KOPT-K1 (cell line): ENCODE data around the gene PIGT.

Experiments used
- H3K27ac ChIP-seq: fragments of 200-600 bp; sonication (generic); 2 replicates; pipeline ENCODE4 v1.5.1; 2016; ENCODE audit warnings: antibody characterized with exemption, mild to moderate bottlenecking, low read depth, low read length; ENCODE audit not compliant: poor library complexity, severe bottlenecking
- H3K36me3 ChIP-seq: fragments of 200-600 bp; sonication (generic); 2 replicates; pipeline ENCODE4 v1.5.1; 2017; ENCODE audit warnings: antibody characterized with exemption, mild to moderate bottlenecking, low read length, moderate library complexity; ENCODE audit not compliant: insufficient read depth
- H3K9me3 ChIP-seq: fragments of 200-600 bp; sonication (generic); 2 replicates; pipeline ENCODE4 v1.5.1; 2017; ENCODE audit warnings: antibody characterized with exemption, low read length, mild to moderate bottlenecking; ENCODE audit not compliant: insufficient read depth, poor library complexity, severe bottlenecking

PIGT gene

DNA sequence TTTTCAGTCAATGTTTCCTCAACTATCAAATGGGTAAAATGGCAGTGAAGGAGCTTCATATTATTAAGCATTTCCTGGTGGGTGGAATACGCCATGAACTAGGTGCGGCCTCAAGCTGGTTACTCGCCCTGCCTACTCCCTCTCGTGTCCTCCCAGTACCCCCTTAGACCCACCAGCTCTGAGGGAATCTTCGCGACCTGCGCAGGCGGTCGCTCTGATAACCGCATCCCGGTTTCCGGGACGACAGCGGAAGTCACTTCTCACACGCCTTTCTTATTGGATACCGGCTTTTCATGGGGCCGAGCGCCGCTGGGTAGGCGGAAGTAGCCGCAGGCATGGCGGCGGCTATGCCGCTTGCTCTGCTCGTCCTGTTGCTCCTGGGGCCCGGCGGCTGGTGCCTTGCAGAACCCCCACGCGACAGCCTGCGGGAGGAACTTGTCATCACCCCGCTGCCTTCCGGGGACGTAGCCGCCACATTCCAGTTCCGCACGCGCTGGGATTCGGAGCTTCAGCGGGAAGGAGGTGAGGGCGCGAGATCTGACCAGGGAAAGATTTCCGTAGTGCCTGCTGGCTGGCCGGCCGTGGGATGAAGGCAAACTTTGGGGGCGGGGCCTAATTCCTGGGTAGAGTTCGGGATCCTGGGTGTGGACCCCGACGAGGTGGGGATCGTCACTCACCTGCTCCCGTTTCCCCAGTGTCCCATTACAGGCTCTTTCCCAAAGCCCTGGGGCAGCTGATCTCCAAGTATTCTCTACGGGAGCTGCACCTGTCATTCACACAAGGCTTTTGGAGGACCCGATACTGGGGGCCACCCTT is at the start of gene PIGT:
TSS of gene PIGT (plus strand) at position 320 of the 816 bp plus-strand sequence. CDS start at position 336, 16 bp downstream.
- H3K36me3 ChIP-seq: peaks cover 32% of the 10 kb centered on the region
- H3K27ac ChIP-seq: peak within 1 kb of the TSS; percentile 82
- no peaks in the 10 kb centered on the region for H3K9me3 ChIP-seq

GRCh38 chr20:45366192-45366591 is 49.7 kb upstream of the PIGT start:
- Histone ChIP-seq H3K36me3 (peaks cover 36% of the 10 kb centered on the region), H3K9me3 (no peaks in the 10 kb centered on the region), H3K27ac (no peak overlapping the region)

DNA sequence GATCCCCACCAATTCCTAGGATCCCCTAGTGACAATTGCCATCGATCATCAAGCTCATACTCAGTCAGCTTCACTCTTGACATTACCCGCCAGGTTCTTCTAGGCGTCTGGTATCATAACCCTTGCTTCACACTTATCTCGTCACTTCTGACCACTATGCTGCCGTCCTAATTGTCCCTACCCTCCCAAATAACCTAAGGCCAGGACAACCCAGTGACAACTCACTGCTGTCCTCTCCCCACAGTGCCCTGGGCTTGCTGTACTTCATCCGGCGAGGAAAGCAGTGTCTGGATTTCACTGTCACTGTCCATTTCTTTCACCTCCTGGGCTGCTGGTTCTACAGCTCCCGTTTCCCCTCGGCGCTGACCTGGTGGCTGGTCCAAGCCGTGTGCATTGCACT is 49.3 kb upstream of the PIGT start:
- Histone ChIP-seq H3K36me3 (peaks cover 36% of the 10 kb centered on the region), H3K27ac (no peak overlapping the region), H3K9me3 (no peaks in the 10 kb centered on the region)

GRCh38 chr20:45367126-45367525 is 48.8 kb upstream of the PIGT start:
- Histone ChIP-seq H3K27ac (no peak overlapping the region), H3K9me3 (no peaks in the 10 kb centered on the region), H3K36me3 (peaks cover 36% of the 10 kb centered on the region)

GRCh38 chr20:45368221-45368980 is 47.5 kb upstream of the PIGT start:
- no peak overlapping the region for H3K27ac ChIP-seq
- no peaks in the 10 kb centered on the region for H3K9me3 ChIP-seq
- peaks cover 36% of the 10 kb centered on the region for H3K36me3 ChIP-seq

DNA sequence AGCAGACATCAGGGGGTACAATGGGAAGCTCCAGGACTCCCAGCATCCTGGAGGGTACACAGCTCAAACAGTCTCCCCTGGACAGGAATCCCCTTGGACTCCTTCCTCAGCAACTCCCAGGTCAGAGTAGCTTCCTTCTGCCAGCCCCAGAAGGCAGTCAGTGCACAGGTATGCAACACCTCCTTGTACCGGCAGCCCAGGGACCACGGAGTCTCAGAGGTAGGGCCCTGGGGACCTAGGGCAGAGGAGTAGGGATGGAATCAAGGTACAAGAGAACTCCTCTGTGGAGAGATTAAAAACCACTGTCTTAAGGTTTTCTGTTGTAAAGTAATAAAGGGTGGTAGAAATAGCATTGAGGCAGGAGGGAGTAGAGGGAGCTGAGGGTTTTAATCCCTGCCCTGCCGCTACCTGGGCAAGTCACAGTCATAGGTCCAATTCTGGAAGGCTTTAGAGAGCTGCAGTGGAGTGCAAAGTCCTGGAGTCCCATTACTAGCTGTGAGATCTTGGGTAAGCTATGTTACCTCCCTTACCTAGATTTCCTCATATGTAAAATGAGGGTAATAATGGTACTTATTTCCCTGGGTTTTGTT is 45.3 kb upstream of the PIGT start:
- Histone ChIP-seq H3K36me3 (peaks cover 31% of the 10 kb centered on the region), H3K27ac (no peak overlapping the region), H3K9me3 (no peaks in the 10 kb centered on the region)

- Histone ChIP-seq H3K27ac (no peak overlapping the region), H3K9me3 (no peaks in the 10 kb centered on the region), H3K36me3 (peaks cover 15% of the 10 kb centered on the region)
Measured at GRCh38 chr20:45372241-45372640, 43.7 kb upstream of the PIGT start.

GRCh38 chr20:45372646-45373352 is 43.1 kb upstream of the PIGT start:
- H3K27ac ChIP-seq: no peak overlapping the region
- H3K9me3 ChIP-seq: no peaks in the 10 kb centered on the region
- H3K36me3 ChIP-seq: peaks cover 10% of the 10 kb centered on the region; the same call in 1 of the 2 replicates

DNA sequence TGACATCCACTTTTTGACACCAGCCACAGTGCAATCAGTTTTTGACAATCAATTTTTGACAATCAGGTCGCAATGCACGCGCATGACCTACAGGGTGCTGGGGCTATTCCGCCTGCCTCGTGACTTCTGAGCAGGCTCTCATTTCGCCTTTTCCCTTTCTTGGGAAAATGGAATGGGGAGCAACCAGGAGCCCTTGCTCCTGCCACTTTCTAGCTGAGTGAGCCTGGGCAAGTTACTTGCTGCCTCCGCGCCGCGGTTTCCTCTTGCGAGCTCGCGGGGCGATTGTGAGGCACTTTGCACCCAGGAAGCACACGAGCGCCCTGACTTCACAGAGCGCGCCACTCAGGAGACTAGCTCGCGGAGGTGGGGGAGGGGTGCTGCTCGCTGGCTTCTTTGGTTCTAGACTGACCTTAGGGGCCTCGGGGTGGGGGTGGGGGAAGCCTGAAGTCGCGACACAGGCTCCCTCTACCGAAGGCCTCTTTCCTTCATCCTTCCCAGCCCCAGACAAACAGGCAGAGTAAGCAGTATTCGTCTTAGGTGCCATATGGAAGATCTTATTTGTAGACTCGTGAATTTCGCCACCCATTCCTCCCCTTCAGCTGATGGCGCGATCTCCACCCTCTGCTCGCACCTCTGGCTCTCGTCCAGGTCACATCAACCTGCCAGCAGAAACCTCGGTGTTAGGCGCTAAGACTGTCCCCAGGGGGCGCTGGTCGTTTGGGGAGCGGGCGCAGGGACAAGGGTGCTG is 42.4 kb upstream of the PIGT start:
- Histone ChIP-seq H3K27ac (peak overlapping the region; percentile 47), H3K36me3 (peaks cover 2% of the 10 kb centered on the region; the same call in 1 of the 2 replicates)

GRCh38 chr20:45374101-45374467 is 41.9 kb upstream of the PIGT start:
- Histone ChIP-seq H3K36me3 (no peaks in the 10 kb centered on the region), H3K27ac (no peak overlapping the region), H3K9me3 (no peaks in the 10 kb centered on the region)

More for the DNA sequence above, 42.4 kb upstream of the PIGT start:
- H3K9me3 ChIP-seq: no peaks in the 10 kb centered on the region

GRCh38 chr20:45374966-45375365 is 41.0 kb upstream of the PIGT start:
- Histone ChIP-seq H3K36me3 (no peaks in the 10 kb centered on the region), H3K9me3 (no peaks in the 10 kb centered on the region), H3K27ac (no peak overlapping the region)

DNA sequence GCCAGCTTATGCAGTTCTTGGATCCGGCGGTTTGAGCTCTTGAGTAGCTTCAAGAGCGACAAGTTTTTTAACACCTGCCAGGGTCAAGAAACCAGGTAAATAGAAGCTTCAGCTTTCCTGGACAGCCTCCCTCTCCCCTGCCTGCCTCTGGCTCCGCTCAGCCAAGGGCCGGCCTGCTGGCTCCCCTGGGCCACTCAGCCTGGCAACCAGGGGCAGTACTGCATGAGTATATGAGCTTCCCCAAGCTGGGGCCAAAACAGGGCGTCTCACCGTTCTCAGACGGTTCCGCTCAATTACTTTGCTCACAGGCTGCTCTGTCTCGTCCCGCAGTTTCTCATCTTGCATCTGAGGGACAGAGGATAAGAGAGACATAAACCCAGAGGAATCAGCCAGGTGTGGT is 38.7 kb upstream of the PIGT start:
- Histone ChIP-seq H3K36me3 (no peaks in the 10 kb centered on the region), H3K9me3 (no peaks in the 10 kb centered on the region), H3K27ac (no peak overlapping the region)

DNA sequence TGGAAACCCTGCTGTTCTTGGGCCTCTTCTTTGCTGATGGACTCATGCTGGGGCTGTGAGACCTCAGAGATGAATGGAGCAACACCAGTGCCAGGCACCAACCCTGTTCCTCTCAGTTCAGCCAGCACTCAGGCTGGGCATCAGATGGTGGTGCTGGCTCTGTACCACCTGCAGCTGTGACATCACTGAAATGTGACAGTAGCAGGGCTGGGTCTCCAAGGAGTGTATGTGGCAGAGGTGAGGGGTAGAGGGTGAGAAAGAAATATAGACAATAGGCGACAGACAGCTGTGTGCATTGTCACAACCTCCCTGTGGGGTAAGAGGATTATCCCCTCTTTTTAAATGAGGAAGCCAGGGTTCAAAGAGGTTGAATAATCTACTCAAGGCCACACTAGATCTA is 37.8 kb upstream of the PIGT start, which contains the start of gene TP53TG5:
TSS of gene TP53TG5 (minus strand) at position 135 of the 400 bp plus-strand sequence. CDS start at position 46, 89 bp downstream.
- H3K27ac ChIP-seq: no peak within 1 kb of the TSS
- no peaks in the 10 kb centered on the region for H3K9me3 ChIP-seq
- no peaks in the 10 kb centered on the region for H3K36me3 ChIP-seq

DNA sequence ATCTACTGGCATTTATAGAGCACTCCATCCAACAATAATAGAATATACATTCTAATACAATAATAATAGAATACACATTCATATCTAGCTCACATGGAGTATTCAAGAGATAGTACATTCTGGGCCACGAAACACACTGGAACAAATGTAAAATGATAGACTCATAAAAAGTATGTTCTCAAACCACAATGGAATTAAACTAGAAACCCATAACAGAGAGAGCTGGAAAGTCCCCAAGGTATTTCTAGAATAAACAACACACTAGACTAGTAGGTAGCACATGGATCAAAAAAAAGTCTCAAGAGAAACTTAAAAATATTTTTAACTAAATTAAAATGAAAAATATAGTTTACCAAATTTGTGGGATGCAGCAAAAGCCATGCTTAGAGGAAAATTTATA is 28.7 kb upstream of the PIGT start:
- H3K9me3 ChIP-seq: no peaks in the 10 kb centered on the region
- H3K36me3 ChIP-seq: no peaks in the 10 kb centered on the region
- H3K27ac ChIP-seq: no peak overlapping the region
